ENCODE results near the gene GAS6.

- TF ChIP-seq YY1 (IDR thresholded peaks at IDR 0.05; ENCODE audit: extremely low read depth, insufficient replicate concordance, low read depth, low read length) (no peak), CTCF (IDR thresholded peaks at IDR 0.05 in 2 of 3, conservative IDR thresholded peaks at IDR 0.05 in 1 of 3; ENCODE audit: borderline replicate concordance in 1 of 3, insufficient read depth in 1 of 3, low read depth in 2 of 3, low read length in 2 of 3) (no peak), POLR2A (IDR thresholded peaks at IDR 0.05; ENCODE audit: borderline replicate concordance, extremely low read depth, insufficient read depth, insufficient read length) (no peak), SIN3A (IDR thresholded peaks at IDR 0.05; ENCODE audit: low read depth) (no peak), CEBPB (IDR thresholded peaks at IDR 0.05; ENCODE audit: low read depth) (no peak), FOSL1 (IDR thresholded peaks at IDR 0.05; ENCODE audit: low read depth) (no peak), ZFX (IDR thresholded peaks at IDR 0.05) (no peak), EZH2 (IDR thresholded peaks at IDR 0.05) (no peak), CBX3 (IDR thresholded peaks at IDR 0.05; ENCODE audit: low read depth) (no peak), POLR2AphosphoS5 (IDR thresholded peaks at IDR 0.05; ENCODE audit: low read depth, low read length) (no peak), MAX (IDR thresholded peaks at IDR 0.05) (no peak), SRF (IDR thresholded peaks at IDR 0.05; ENCODE audit: low read depth) (no peak), SP1 (IDR thresholded peaks at IDR 0.05; ENCODE audit: low read depth) (no peak)
These were observed 74.7 kb downstream of the GAS6 start for GRCh38 chr13:113789167-113789566.

All from HCT116 (cell line).